ENCODE measurements around the gene LRP1B.

The LRP1B gene

GRCh38 chr2:141508806-141509595 is 621.8 kb downstream of the LRP1B start:
- DNase-seq (ENCODE audit: low spot score) = peak; percentile 2

- no peak for DNase-seq (ENCODE audit: low spot score)
Observed at GRCh38 chr2:141508086-141508752, 622.6 kb downstream of the LRP1B start.

GRCh38 chr2:141506135-141506534 is 624.7 kb downstream of the LRP1B start:
- DNase-seq (ENCODE audit: low spot score) = no peak

GRCh38 chr2:141501752-141502151 is 629.1 kb downstream of the LRP1B start:
- no peak for DNase-seq (ENCODE audit: low spot score)

- no peak for DNase-seq (ENCODE audit: low spot score)
Observed at GRCh38 chr2:141499123-141499522, 631.7 kb downstream of the LRP1B start.

- no peak for DNase-seq (ENCODE audit: low spot score)
Observed at GRCh38 chr2:141498561-141498960, 632.3 kb downstream of the LRP1B start.

- no peak for DNase-seq (ENCODE audit: low spot score)
Observed at GRCh38 chr2:141497272-141497671, 633.5 kb downstream of the LRP1B start.

GRCh38 chr2:141496810-141497209 is 634.0 kb downstream of the LRP1B start:
- DNase-seq (ENCODE audit: low spot score) = no peak

- no peak for DNase-seq (ENCODE audit: low spot score)
Observed at GRCh38 chr2:141493936-141494335, 636.9 kb downstream of the LRP1B start.

GRCh38 chr2:141492816-141493215 is 638.0 kb downstream of the LRP1B start:
- no peak for DNase-seq (ENCODE audit: low spot score)

- no peak for DNase-seq (ENCODE audit: low spot score)
Observed at GRCh38 chr2:141490886-141491285, 639.9 kb downstream of the LRP1B start.

GRCh38 chr2:141482697-141483096 is 648.1 kb downstream of the LRP1B start:
- no peak for DNase-seq (ENCODE audit: low spot score)

GRCh38 chr2:141475801-141476200 is 655.0 kb downstream of the LRP1B start:
- no peak for DNase-seq (ENCODE audit: low spot score)

GRCh38 chr2:141468761-141469160 is 662.1 kb downstream of the LRP1B start:
- DNase-seq (ENCODE audit: low spot score) = no peak

GRCh38 chr2:141467331-141467730 is 663.5 kb downstream of the LRP1B start:
- DNase-seq (ENCODE audit: low spot score) = no peak

- DNase-seq (ENCODE audit: low spot score) = no peak
Observed at GRCh38 chr2:141464995-141465394, 665.8 kb downstream of the LRP1B start.

GRCh38 chr2:141458351-141458750 is 672.5 kb downstream of the LRP1B start:
- DNase-seq (ENCODE audit: low spot score) = no peak

- DNase-seq (ENCODE audit: low spot score) = no peak
Observed at GRCh38 chr2:141455877-141456276, 674.9 kb downstream of the LRP1B start.

GRCh38 chr2:141455211-141455826 is 675.5 kb downstream of the LRP1B start:
- DNase-seq (ENCODE audit: low spot score) = no peak

GRCh38 chr2:141440072-141440635 is 690.7 kb downstream of the LRP1B start:
- no peak for DNase-seq (ENCODE audit: low spot score)

- no peak for DNase-seq (ENCODE audit: low spot score)
Observed at GRCh38 chr2:141439524-141439923, 691.3 kb downstream of the LRP1B start.

GRCh38 chr2:141438536-141438935 is 692.3 kb downstream of the LRP1B start:
- DNase-seq (ENCODE audit: low spot score) = no peak

GRCh38 chr2:141437521-141437920 is 693.3 kb downstream of the LRP1B start:
- no peak for DNase-seq (ENCODE audit: low spot score)

Measured in HuH-7 (cell line).